HEK293T (cell line): ENCODE measurements around the gene MPV17L2.

Experiments
- CTCF ChIA-PET: fragments of 350-600 bp; formaldehyde crosslinking; extraction: SDS; loops from one replicate; lab custom pipeline; 2021; ENCODE audit warnings: antibody characterized with exemption, inconsistent platforms; lab: Yijun Ruan, JAX
- POLR2A ChIA-PET: fragments of 350-600 bp; formaldehyde crosslinking; extraction: SDS; loops from one replicate; lab custom pipeline; 2020; ENCODE audit warnings: antibody characterized with exemption, inconsistent platforms; lab: Yijun Ruan, JAX
- DNase-seq: peaks from one replicate; pipeline ENCODE4 v3.0.0; 2012; ENCODE audit warnings: mixed read lengths; ENCODE audit errors: extremely low spot score
- ARNT ChIP-seq: fragments of 450-650 bp; IDR thresholded peaks from 2 replicates; pipeline ENCODE4 v1.6.1; 2017; ENCODE audit warnings: mild to moderate bottlenecking
- BHLHE40 ChIP-seq: fragments of 450-650 bp; IDR thresholded peaks from 2 replicates; pipeline ENCODE4 v1.6.1; 2016; ENCODE audit warnings: mild to moderate bottlenecking, moderate library complexity, borderline replicate concordance
- CTBP1 ChIP-seq: fragments of 450-650 bp; IDR thresholded peaks from 2 replicates; pipeline ENCODE4 v1.6.1; 2016; ENCODE audit warnings: borderline replicate concordance
- ELF4 ChIP-seq: fragments of 450-650 bp; IDR thresholded peaks from 2 replicates; pipeline ENCODE4 v1.6.1; 2017; ENCODE audit warnings: antibody characterized with exemption
- FOXA1 ChIP-seq: fragments of 450-650 bp; IDR thresholded peaks from 2 replicates; pipeline ENCODE4 v1.6.1; 2016; ENCODE audit warnings: mild to moderate bottlenecking
- FOXK2 ChIP-seq: fragments of 450-650 bp; IDR thresholded peaks from 2 replicates; pipeline ENCODE4 v1.6.1; 2016; ENCODE audit warnings: mild to moderate bottlenecking
- FOXM1 ChIP-seq: fragments of 450-650 bp; IDR thresholded peaks from 2 replicates; pipeline ENCODE4 v1.6.1; 2017; ENCODE audit warnings: mild to moderate bottlenecking, borderline replicate concordance
- HDGF ChIP-seq: fragments of 450-650 bp; IDR thresholded peaks from 2 replicates; pipeline ENCODE4 v1.6.1; 2017; ENCODE audit warnings: antibody characterized with exemption, borderline replicate concordance
- L3MBTL2 ChIP-seq: fragments of 450-650 bp; conservative IDR thresholded peaks from 2 replicates; pipeline ENCODE4 v1.6.1; 2016; ENCODE audit warnings: mild to moderate bottlenecking
- LEF1 ChIP-seq: fragments of 450-650 bp; IDR thresholded peaks from 2 replicates; pipeline ENCODE4 v1.6.1; 2017; ENCODE audit warnings: mild to moderate bottlenecking, borderline replicate concordance
- NFRKB ChIP-seq: fragments of 450-650 bp; IDR thresholded peaks from 2 replicates; pipeline ENCODE4 v1.6.1; 2016; ENCODE audit warnings: mild to moderate bottlenecking, moderate library complexity
- PKNOX1 ChIP-seq: fragments of 450-650 bp; IDR thresholded peaks from 2 replicates; pipeline ENCODE4 v1.6.1; 2016
- SP1 ChIP-seq: fragments of 450-650 bp; IDR thresholded peaks from 2 replicates; pipeline ENCODE4 v1.6.1; 2017
- SUZ12 ChIP-seq: fragments of 450-650 bp; IDR thresholded peaks from 2 replicates; pipeline ENCODE4 v1.6.1; 2016; ENCODE audit warnings: mild to moderate bottlenecking
- TARDBP ChIP-seq: fragments of 450-650 bp; IDR thresholded peaks from 2 replicates; pipeline ENCODE4 v1.6.1; 2016
- ZNF384 ChIP-seq: fragments of 450-650 bp; IDR thresholded peaks from 2 replicates; pipeline ENCODE4 v1.6.1; 2016

MPV17L2 gene

GRCh38 chr19:18147396-18147795, 45.6 kb upstream of the MPV17L2 start:
- TF ChIP-seq FOXK2 (no peak), CTBP1 (no peak), L3MBTL2 (no peak), NFRKB (no peak), LEF1 (no peak), TARDBP (no peak), FOXM1 (no peak), HDGF (no peak), PKNOX1 (no peak)
- CTCF ChIA-PET, result no interaction called here
- POLR2A ChIA-PET, result no interaction called here
- no peak for DNase-seq

DNA sequence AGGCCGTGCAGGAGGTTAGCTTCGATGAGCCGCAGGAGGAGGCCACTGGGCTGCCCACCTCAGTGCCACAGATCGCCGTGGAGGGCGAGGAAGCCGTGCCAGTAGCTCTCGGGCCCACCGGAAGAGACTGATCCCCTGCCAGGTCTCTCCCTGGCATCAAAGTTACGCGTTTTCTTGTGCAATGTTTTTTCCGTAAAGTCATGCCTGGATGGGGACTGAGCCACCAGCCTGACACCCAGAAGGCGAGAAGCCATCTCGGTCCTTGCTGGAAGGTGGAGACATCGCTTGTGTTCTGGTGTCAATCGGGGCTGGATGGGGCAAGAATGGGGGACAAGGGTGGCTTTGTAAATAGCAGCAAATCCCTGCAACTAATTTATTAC, 43.4 kb upstream of the MPV17L2 start:
- ChIA-PET CTCF (no interaction called here), POLR2A (no interaction called here)
- TF ChIP-seq L3MBTL2, result no peak
- no peak for TF ChIP-seq BHLHE40
- TF ChIP-seq SUZ12, result no peak
- TF ChIP-seq ZNF384, result no peak
- no peak for TF ChIP-seq FOXM1
- no peak for TF ChIP-seq HDGF
- no peak for TF ChIP-seq FOXK2
- TF ChIP-seq TARDBP, result no peak
- no peak for TF ChIP-seq NFRKB
- no peak for TF ChIP-seq FOXA1
- TF ChIP-seq LEF1, result no peak
- no peak for TF ChIP-seq ARNT
- TF ChIP-seq PKNOX1, result no peak
- no peak for TF ChIP-seq ELF4
- DNase-seq, result no peak

DNA sequence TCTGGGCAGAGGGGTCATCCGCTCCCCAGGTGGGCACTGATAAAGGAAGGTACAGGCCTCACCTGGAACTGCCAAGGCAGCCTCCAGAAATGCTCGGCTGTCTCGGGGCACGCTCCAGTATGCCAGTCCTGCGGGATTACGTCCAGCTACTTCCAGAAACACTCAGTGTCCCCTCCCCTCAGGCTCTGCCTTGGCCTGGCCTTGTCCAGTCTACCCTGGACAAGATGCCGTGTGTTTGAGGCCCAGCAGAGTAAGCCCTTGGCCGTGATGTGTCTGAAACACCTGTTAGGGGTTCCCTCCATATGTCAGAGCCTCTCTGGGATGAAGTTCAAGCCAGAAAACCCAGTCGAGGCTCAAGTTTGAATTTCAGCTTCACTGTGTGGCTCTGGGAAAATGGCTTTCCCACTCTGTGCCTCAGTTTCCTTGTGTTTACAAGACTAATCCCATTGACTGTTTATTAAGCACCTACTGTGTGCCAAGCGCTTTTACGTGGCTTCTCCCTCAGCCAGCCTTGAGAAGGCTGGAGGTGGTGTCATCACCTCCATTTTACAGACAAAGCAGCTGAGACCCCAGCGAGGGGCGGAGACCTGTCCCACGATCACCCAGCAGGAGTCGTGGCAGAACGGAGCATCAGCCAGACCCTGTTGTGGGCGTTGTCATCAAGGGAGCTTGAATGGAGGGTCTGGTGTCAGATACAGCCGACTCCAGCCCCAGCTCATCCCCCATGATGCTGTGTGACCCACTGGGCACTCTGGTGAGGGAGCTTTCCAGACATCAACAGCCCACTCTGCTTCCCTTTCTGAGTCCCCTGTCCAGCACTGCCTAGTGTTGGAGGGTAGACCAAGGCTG, 42.0 kb upstream of the MPV17L2 start:
- POLR2A ChIA-PET, result interaction anchor here (1.1 to 2.6 kb wide), 10 partner anchors 9 to 291 kb away, joined by 3 to 11 read pairs (median 4); partner anchors contain the start of genes JUND, MPV17L2 and RPL18A
- DNase-seq, result no peak
- TF ChIP-seq TARDBP (no peak), FOXM1 (no peak), ZNF384 (no peak), NFRKB (no peak), L3MBTL2 (no peak), ELF4 (no peak), PKNOX1 (no peak), SUZ12 (no peak), HDGF (no peak), LEF1 (no peak), FOXA1 (no peak), CTBP1 (no peak), SP1 (no peak), FOXK2 (no peak), ARNT (no peak), BHLHE40 (no peak)
- CTCF ChIA-PET, result interaction anchor here (0.6 to 1.5 kb wide), 6 partner anchors 10 to 1443 kb away, joined by 3 to 12 read pairs (median 3); no protein-coding TSS in a partner anchor

DNA sequence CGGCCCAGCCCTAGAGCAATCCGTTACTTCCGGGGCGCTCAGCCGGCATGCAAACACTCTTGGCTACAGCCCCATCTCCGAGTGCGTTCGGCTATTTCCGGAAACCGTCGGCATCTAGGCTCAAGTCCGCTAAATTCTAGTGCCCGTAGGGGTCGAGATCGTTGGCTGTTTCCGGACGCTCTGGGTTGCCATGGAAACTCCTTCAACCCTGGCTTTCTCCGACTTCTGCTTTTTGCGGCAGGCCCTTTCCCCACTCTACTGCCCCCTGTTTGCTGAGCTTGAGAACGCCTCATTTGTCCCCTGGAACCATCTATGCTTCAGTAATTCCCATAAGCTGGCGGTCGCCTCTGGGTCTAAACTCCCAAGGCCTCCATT, 40.6 kb upstream of the MPV17L2 start:
- ChIA-PET CTCF (interaction anchor here (1.0 to 1.5 kb wide), 4 partner anchors 15 to 89 kb away, joined by 3 to 7 read pairs (median 4); no protein-coding TSS in a partner anchor), POLR2A (interaction anchor here (1.0 to 2.6 kb wide), 7 partner anchors 18 to 129 kb away, joined by 3 to 11 read pairs (median 4); partner anchors contain the start of genes JUND and MPV17L2)
- DNase-seq, result peak; percentile 98
- TF ChIP-seq FOXA1, result no peak
- peak; percentile 74 for TF ChIP-seq ELF4
- TF ChIP-seq SP1, result no peak
- no peak for TF ChIP-seq NFRKB

DNA sequence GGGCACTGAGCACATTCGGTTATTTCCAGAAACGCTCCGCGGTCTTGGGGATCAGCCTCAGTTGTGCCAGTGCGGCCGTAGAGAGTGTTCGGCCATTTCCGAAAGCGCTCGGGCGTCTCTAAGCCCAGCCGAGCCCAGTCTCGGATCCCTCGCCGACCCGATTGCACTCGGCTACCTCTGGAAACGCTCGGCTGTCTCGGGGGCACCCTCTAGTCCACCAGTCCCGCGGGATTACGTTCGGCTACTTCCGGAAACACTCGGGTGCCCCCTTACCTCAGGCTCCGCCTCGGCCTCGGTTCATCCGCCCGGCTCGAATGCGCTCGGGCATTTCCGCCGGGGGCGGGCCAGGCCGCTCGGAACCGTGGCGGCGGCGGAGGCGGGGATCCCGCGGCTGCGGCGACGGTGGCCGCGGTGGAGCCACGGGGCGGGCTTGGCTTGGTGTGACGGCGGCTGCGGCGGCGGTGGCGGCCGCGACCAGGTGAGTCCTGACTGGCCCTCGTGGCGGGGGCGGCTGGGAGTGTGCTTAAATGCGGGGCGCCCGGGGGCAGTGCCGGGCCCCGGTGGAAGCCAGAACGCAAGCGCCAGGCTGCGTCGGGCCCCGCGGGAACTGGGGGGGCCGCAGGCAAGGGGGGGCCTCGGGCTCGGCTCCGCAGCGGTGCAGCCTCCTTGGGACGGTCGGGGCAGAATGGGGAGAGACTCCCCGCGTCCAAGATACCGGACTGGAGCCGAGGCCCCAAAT, 40.0 kb upstream of the MPV17L2 start, which contains the start of gene PIK3R2:
TSS of gene PIK3R2 (plus strand) at position 347 of the 739 bp plus-strand sequence. CDS start 2,717 bp downstream, outside the sequence.
- CTCF ChIA-PET, result interaction anchor here (1.0 to 1.5 kb wide), 4 partner anchors 16 to 89 kb away, joined by 3 to 7 read pairs (median 4); no protein-coding TSS in a partner anchor
- no peak for TF ChIP-seq PKNOX1
- TF ChIP-seq FOXK2, result no peak
- no peak for TF ChIP-seq BHLHE40
- peak; percentile 42; the same call in 1 of the 2 replicates for TF ChIP-seq FOXM1
- TF ChIP-seq HDGF, result 0 out of 2 replicates have a peak, but pooled peaks have one; percentile 57
- DNase-seq, result peak; percentile 99
- POLR2A ChIA-PET, result interaction anchor here (1.0 to 2.6 kb wide), 4 partner anchors 34 to 128 kb away, joined by 4 to 11 read pairs (median 4); partner anchors contain the start of genes JUND and MPV17L2
